HG03571 (cell line): ENCODE data around the gene SRC.

Experiments
- ATAC-seq: cut with Tn5 transposase; IDR thresholded peaks from one replicate; pipeline ENCODE4 v1.9.1; 2021; ENCODE audit not compliant: unreplicated experiment

The SRC gene

DNA sequence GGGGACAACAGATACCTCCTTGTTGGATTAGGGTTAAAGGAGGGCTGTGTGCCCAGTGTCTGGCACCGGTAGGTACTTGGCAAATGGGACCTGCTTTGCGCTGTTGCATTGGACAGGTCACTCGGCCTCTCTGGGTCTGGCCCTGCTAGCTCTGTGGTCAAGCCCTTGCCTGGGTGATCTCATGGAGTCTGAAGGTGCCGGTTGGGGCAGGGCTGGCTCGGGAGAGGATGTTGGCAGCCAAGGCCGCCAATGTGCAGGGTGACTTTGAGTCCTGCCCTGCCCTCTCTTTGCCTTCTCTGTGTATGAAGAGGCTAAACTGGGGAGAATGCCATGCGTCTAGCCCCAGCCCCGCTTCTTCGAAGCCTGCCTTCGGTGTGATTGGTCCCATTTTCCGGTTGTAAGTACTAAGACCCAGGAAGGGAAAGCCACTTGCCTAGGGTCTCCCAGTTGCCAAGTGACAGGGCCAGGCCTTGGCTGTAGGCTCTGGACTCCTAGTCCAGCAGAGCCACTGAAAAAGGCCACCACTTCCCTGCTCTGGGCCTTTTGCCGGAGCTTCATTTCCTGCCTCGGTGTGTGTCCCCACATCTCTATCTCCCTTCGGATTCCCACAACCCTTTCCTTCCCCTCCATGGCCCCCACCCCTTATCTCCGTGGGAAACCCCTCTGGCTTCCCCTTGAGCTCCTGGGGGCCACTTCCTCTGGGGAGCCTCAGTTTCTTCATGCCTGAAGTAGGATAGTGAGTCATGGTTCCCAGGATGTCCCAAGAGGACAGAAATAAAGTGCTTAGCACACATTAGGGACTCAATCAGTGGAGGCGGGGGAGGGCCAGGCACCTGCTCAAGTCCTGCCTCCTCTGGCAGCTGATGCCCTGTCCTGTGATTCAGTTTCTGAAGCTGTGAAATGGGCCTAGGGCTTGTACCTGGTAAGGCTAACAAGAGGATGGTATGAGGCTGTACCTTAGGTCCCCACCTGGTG, 3.9 kb downstream of the SRC start:
- ATAC-seq = no peak

DNA sequence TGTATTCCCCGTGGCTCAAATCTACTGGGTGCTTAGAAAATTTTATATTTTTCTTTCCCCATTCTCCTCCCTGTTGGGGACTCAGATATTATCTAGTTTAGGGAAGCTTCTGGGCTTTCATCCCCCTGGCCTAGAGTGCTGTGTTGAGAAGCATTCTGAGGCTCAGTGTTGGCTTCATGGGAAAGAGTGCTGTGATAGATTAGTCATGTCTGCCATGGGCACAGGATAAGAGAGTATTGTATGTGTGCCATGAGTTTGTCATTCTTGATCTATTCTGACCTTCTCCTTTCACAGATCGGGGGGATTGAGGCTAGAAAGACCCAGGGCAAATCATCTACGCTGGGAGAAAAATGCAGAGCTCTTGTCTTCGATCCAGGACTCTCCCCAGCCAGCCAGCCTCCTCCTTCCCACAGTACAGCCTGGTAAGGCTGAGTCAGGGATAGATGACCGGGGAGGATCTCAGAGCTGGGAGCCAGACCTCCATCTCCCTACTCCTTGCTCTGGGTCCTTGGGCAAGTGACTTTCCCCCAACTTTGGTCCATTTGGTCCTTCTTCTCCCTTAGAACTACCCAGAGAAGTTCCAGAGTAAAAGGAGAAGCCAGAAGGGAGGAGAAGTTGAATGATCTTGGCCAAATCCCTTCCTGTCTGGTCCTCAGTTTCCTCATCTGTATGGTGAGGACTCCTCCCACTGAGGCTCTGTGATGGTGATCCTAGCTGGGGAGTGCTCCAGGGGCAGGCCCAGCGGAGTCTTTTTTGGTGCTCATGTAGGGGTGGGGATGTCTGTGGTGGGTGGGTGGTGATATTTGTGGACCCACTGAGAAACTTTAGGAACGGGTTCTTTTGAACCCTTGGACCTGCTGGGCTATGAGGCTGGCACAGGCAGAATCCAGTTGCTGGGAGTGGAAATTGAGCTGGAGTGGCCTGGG, 5.0 kb downstream of the SRC start:
- no peak for ATAC-seq

- ATAC-seq = no peak
Measured at GRCh38 chr20:37351689-37352607, 6.0 kb downstream of the SRC start.

DNA sequence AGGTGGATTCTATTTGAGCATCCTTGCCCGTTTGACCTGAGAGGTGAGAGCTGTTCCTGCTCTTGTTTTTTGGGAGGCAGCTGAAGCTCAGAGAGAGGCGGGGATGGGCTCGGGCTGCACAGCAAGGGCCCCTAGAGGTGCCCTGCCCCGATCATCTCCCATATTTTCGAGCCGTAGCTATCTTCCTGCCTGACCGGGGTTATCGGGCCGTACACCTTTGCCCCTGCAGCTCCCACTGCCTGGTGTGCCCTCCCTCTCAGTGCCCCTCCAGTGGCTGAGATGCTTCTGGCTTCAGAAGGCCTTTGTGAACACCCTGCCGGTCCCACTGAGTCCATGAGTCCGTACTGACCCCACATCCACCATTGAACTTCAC, 6.7 kb downstream of the SRC start:
- no peak for ATAC-seq

DNA sequence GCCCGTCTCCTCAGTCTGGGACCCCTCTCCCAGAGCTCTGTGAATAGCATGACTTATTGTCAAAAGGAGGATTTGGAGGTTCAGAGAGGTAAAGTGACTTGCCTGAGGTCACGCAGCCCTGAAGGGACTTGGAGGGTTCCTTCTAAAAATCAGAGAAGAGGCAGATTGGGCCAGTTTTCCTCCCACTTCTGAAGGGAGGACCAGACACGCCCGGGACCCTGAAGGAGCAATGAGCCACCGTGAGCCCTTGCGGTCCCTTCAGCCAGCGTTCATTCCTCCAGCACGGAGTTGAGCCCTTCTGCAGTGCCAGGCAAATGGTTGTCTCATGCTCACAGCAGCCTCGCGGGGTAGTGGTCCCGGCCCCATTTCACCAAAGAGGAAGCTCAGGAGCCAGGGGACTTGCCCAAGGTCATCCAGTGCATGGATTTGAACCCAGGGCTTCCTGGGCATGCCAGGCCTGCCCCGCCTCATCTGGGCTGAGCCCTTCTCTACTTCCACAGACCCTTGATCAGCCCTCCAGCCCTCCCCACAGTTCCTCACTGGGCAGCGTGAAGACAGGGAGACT, 7.4 kb downstream of the SRC start:
- no peak for ATAC-seq

- ATAC-seq = no peak
Measured at GRCh38 chr20:37354210-37355195, 8.6 kb downstream of the SRC start.

- ATAC-seq = no peak
Measured at GRCh38 chr20:37355252-37356180, 9.6 kb downstream of the SRC start.

DNA sequence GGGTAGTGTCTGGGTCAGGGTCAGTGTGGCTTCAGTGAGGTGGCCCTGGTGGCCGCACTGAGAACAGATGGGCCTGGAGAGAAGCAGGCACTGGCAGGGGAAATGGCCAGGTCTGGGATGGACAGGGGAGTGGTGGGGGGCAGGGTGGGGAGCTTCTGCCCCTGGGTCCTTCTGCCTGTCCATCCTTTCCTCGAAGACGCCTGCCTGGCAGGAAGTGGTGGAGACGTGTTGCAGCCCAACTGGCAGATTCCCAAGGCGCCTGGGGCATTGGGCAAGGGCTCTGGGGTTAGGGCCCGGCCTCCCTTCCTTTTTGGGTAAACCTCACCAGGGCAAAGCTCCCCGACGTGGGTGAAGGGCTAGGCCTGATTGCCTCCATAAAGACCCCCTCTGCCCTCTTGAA, 10.4 kb downstream of the SRC start:
- ATAC-seq = no peak

- no peak for ATAC-seq
Measured at GRCh38 chr20:37356961-37357371, 11.0 kb downstream of the SRC start.

- no peak for ATAC-seq
Measured at GRCh38 chr20:37357481-37358365, 11.8 kb downstream of the SRC start.

- no peak for ATAC-seq
Measured at GRCh38 chr20:37358366-37359150, 12.6 kb downstream of the SRC start.

- ATAC-seq = no peak
Measured at GRCh38 chr20:37359331-37359730, 13.4 kb downstream of the SRC start.

- ATAC-seq = no peak
Measured at GRCh38 chr20:37359836-37360235, 13.9 kb downstream of the SRC start.

DNA sequence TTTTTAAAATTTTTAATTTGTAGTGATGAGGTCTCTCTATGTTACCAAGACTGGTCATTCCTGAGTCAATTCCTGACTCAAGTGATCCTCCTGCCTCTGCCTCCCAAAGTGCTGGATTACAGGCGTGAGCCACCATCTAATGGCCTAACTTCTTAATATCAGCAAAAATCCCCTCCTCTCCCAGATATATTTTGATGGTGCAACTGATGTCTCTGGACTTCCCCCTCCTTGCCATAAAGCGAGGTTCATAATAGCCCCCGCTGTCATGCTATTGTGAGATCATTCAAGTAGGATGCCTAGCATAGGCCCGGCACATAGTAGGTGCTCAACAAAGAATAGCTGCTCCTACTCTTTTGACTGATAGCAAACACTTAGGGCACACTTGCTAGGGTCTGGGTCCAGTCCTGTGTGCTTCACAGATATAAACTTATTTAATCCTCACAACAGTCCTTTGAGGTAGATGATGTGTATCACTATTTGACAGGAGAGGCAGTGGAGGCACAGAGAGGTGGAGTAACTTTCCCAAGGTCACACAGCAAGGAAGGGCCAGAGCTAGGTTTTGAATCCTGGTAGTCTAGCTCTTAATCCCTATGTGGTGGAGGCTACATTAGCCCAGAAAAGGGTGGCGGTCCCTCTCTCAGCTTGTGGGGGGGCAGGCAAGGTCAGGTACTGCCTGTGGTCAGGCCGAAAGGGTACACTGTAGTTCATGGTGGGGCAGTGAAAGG, 14.6 kb downstream of the SRC start:
- ATAC-seq = no peak

DNA sequence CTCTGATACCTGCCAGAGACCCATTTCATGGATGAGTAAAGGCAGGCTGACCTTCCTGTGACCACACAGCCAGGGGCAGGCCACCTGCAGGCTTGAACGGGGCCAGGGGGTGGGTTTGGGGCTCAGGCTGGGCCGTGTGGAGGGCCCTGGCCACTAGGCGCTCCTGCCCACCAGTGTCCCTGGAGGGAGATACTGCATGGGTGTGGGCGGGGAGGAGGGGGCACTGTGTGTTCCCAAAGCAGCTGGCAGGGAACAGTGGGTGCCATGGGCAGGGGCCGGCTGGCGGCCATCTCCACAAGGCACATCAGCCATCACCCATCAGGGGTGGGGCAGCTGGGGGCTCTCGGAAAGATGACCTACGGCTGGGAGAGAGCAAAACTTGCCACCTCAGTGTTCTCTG, 15.4 kb downstream of the SRC start:
- no peak for ATAC-seq
